Mesodermal cell (in vitro differentiated cells): Measurements from ENCODE around the gene STARD3NL.
"Not testable (repeated sequence)": the region's sequence is repeated elsewhere in the genome, so short reads cannot be mapped to it uniquely, and the experiment has no call there.

Experiments
- H3K27ac ChIP-seq: 2 replicates; pipeline ENCODE4 v1.7.0; 2013; ENCODE audit warnings: mild to moderate bottlenecking, low read depth, low read length, moderate library complexity; ENCODE audit not compliant: severe bottlenecking
- H3K36me3 ChIP-seq: 2 replicates; pipeline ENCODE4 v1.7.1; 2013; ENCODE audit warnings: mild to moderate bottlenecking, low read length, moderate library complexity; ENCODE audit not compliant: control insufficient read depth, insufficient read depth
- H3K4me1 ChIP-seq: one replicate; pipeline ENCODE4 v1.7.1; 2013; ENCODE audit warnings: mild to moderate bottlenecking, low read length; ENCODE audit not compliant: insufficient read depth, control insufficient read depth, poor library complexity, severe bottlenecking
- H3K4me3 ChIP-seq: 2 replicates; pipeline ENCODE4 v1.7.0; 2013; ENCODE audit warnings: low read length, control low read depth, mild to moderate bottlenecking; ENCODE audit not compliant: insufficient read depth, poor library complexity, severe bottlenecking; ENCODE audit errors: extremely low read depth
- H3K9me3 ChIP-seq: 2 replicates; pipeline ENCODE4 v1.7.1; 2013; ENCODE audit warnings: mild to moderate bottlenecking, low read length, moderate library complexity; ENCODE audit not compliant: control insufficient read depth
- WGBS, 2 experiments: methylation state at CpG; one replicate each; pipeline ENCODE4 v1.1.5; 2013; ENCODE audit warnings: missing lambda C conversion rate in 2 of 2; ENCODE audit not compliant: insufficient coverage in 2 of 2; 5-methylcytosine and 5-hydroxymethylcytosine counted together

STARD3NL gene

GRCh38 chr7:38162036-38162435 lies 16.0 kb upstream of the STARD3NL start:
- peaks cover 5% of the 10 kb centered on the region for H3K9me3 ChIP-seq
- no peak overlapping the region for H3K4me3 ChIP-seq
- 67 to 80% methylated on average over 1 of the region's 1 CpG for WGBS, 2 experiments
- no peak overlapping the region for H3K27ac ChIP-seq
- no peaks in the 10 kb centered on the region for H3K36me3 ChIP-seq
- no peaks in the 10 kb centered on the region for H3K4me1 ChIP-seq

DNA sequence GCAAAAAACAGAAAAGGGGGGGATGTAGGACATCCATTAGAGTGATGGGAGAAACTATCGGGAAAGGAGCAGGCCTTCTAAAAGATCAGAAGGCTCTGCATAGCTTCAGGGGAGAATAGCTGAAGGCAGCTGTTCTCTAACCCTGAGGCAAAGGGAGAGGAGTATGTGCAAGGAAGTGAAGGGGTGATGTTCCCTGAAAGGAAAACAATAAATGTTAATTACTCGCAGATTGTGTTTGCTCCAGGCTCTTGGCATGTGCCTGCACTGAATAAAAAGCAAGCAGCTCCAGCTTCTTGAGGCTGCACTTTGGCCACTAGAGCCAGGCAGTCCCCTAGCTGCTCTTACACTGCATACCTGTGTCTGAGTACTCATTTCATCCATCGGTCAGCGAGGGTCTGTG lies 14.4 kb upstream of the STARD3NL start:
- peaks cover 5% of the 10 kb centered on the region for H3K9me3 ChIP-seq
- no peak overlapping the region for H3K27ac ChIP-seq
- 87 to 97% methylated on average over 2 to 4 of the region's 4 CpGs for WGBS, 2 experiments

DNA sequence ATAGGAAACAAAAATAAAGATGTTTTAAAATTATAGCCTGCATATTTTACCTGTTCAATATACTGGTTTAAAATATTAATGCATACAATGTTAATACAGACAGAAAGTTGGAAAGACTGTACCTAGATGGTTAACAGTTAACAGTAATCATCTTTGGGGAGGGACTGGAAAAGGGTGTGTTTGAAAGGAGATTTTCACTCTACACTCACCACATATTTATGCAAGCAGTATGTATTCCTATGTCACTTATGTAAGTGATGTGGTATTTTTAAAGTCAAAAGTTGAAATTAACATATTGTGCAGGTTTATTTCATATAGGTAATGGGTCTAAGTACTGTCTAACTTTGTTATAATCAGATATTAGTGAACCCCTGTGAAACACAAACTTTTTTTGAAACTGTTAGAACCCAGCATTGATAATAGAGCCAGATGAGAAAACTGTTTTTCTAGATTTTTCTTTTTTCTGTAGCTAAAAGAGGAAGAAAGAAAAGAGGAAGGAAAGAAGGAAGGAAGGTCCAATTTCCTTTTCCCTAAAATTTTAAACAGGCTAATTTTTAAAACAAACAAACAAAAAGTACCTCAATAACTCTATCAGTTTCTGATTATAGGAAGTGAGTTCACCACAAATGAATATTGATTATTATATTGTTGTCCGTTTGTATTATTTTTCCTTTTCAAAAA lies 9.0 kb upstream of the STARD3NL start:
- WGBS, 2 experiments, result no CpG with 5 or more reads among the region's 1 CpG
- Histone ChIP-seq H3K4me1 (no peaks in the 10 kb centered on the region), H3K4me3 (no peak overlapping the region), H3K9me3 (no peaks in the 10 kb centered on the region), H3K36me3 (no peaks in the 10 kb centered on the region), H3K27ac (no peak overlapping the region)

More for the DNA sequence above, 14.4 kb upstream of the STARD3NL start:
- Histone ChIP-seq H3K36me3 (no peaks in the 10 kb centered on the region), H3K4me1 (no peaks in the 10 kb centered on the region), H3K4me3 (no peak overlapping the region)

DNA sequence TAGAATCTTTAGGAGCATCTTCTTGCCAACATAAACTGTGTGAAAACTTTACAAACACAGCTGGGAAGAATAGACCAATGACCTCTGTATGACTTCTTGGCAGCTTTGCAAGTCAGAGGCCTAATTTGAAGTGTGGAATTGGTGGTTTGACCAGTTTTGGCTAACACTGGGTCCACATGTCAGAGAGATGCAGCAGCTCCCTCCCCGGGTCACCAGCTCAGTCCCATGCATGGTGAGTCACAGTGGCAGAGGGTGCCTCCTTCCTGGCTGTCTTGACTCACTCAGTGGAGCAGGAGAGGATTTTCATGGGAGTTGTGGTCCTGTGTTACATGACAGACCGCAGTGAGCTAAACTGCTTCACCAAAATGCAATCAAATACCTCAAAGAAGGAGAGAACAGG lies 8.2 kb upstream of the STARD3NL start:
- no peaks in the 10 kb centered on the region for H3K36me3 ChIP-seq
- no peaks in the 10 kb centered on the region for H3K4me1 ChIP-seq
- no peak overlapping the region for H3K27ac ChIP-seq
- H3K4me3 ChIP-seq, result no peak overlapping the region
- H3K9me3 ChIP-seq, result no peaks in the 10 kb centered on the region
- 83 to 100% methylated on average over 1 of the region's 2 CpGs for WGBS, 2 experiments

DNA sequence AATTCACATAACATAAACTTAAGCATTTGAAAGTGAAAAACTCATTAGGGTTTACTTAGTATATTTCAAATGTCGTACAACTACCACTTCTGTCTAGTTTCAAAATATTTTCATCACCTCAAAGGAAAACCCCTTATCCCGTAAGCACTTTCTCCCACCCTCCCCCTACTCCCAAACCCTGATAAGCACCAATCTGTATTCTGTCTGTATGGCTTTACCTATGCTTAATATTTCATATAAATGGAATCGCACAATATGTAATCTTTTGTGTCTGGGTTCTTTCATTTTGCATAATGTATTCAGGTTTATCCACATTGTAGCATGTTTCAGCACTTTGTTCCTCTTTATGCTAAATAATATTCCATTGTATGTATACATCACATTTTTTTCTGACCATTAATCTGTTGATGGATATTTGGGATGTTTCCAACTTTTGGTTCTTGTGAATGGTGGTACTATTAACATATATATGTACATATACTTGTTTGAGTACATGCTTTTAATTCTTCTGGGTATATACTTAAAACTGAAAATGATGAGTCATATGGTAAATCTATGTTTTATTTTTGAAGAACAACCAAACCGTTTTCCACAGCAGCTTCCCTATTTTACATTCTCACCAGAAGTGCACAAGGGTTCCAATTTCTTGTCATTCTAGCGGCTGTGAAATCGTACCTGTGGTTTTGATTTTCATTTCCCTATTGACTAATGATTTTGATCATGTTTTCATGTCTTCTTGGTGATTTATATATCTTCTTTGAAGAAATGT lies 6.2 kb upstream of the STARD3NL start:
- H3K27ac ChIP-seq, result no peak overlapping the region
- no peak overlapping the region for H3K4me3 ChIP-seq
- no peaks in the 10 kb centered on the region for H3K36me3 ChIP-seq
- no peaks in the 10 kb centered on the region for H3K9me3 ChIP-seq
- no peaks in the 10 kb centered on the region for H3K4me1 ChIP-seq
- WGBS, 2 experiments, result 44% methylated on average over 2 of the region's 6 CpGs; no CpG with 5 or more reads in 1 of the 2 experiments

GRCh38 chr7:38175547-38175946 lies 2.5 kb upstream of the STARD3NL start:
- not testable (repeated sequence) for H3K4me3 ChIP-seq, H3K4me1 ChIP-seq, H3K9me3 ChIP-seq, H3K27ac ChIP-seq, H3K36me3 ChIP-seq
- WGBS, 2 experiments, result 95 to 96% methylated on average over 8 to 9 of the region's 9 CpGs

GRCh38 chr7:38177621-38178003 lies 433 bp upstream of the STARD3NL start:
- Histone ChIP-seq H3K9me3 (no peaks in the 10 kb centered on the region), H3K4me1 (peaks cover 7% of the 10 kb centered on the region), H3K27ac (peak overlapping the region; percentile 86), H3K36me3 (peaks cover 3% of the 10 kb centered on the region), H3K4me3 (peak overlapping the region; percentile 80)
- WGBS, 2 experiments, result 14% methylated on average over 14 to 15 of the region's 15 CpGs

GRCh38 chr7:38178695-38179344 lies 775 bp downstream of the STARD3NL start:
- Histone ChIP-seq H3K9me3 (no peaks in the 10 kb centered on the region), H3K27ac (peak overlapping the region; percentile 89), H3K4me3 (peak overlapping the region; percentile 80), H3K4me1 (peaks cover 7% of the 10 kb centered on the region), H3K36me3 (peaks cover 10% of the 10 kb centered on the region)
- 14 to 42% methylated on average over 2 to 9 of the region's 15 CpGs for WGBS, 2 experiments

GRCh38 chr7:38179776-38180226 lies 1.8 kb downstream of the STARD3NL start:
- no peak overlapping the region for H3K27ac ChIP-seq

DNA sequence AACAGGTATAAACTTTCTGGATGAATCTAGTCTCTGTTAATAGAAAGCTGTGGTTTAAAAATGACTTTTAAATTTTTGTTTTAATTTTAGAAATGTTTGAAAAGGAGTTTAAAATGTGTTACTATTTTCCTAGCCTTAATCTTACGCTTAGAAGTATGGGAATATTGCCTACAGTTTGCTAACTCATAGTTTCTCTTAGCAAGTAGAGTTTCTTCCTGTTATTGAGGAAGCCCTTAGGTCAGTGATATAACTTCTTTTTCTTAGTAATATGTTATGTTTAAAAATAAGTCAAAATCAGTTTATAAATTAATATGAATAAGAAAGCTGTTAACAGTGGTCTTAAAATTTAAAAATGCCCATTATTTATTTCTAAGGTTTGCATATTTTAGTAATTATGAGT lies 3.1 kb downstream of the STARD3NL start:
- Histone ChIP-seq H3K36me3 (peaks cover 19% of the 10 kb centered on the region), H3K4me3 (no peak overlapping the region), H3K9me3 (no peaks in the 10 kb centered on the region), H3K27ac (no peak overlapping the region), H3K4me1 (peaks cover 13% of the 10 kb centered on the region)
- no CpG with 5 or more reads among the region's 1 CpG for WGBS, 2 experiments

More at GRCh38 chr7:38179776-38180226, 1.8 kb downstream of the STARD3NL start:
- 80 to 84% methylated on average over 2 of the region's 2 CpGs for WGBS, 2 experiments
- H3K4me3 ChIP-seq, result peak overlapping the region; percentile 80
- peaks cover 16% of the 10 kb centered on the region for H3K36me3 ChIP-seq
- H3K4me1 ChIP-seq, result peaks cover 7% of the 10 kb centered on the region
- H3K9me3 ChIP-seq, result no peaks in the 10 kb centered on the region
